HG02884 (cell line): Measurements from ENCODE around the gene SOX18.

ENCODE experiments used
- ATAC-seq: cut with Tn5 transposase; IDR thresholded peaks from one replicate; pipeline ENCODE4 v1.9.1; 2021; ENCODE audit warnings: mild to moderate bottlenecking, moderate library complexity; ENCODE audit not compliant: unreplicated experiment

The SOX18 gene

GRCh38 chr20:64039293-64040160 is 9.9 kb downstream of the SOX18 start:
- ATAC-seq: no peak

GRCh38 chr20:64038565-64039292 is 10.7 kb downstream of the SOX18 start:
- peak; percentile 40 for ATAC-seq

GRCh38 chr20:64038224-64038564 is 11.2 kb downstream of the SOX18 start:
- ATAC-seq: peak; percentile 26

- no peak for ATAC-seq
Measured at GRCh38 chr20:64037498-64038213, 11.8 kb downstream of the SOX18 start.

GRCh38 chr20:64037199-64037497 is 12.3 kb downstream of the SOX18 start:
- no peak for ATAC-seq

- no peak for ATAC-seq
Measured at GRCh38 chr20:64036346-64037198, 12.9 kb downstream of the SOX18 start.

- no peak for ATAC-seq
Measured at GRCh38 chr20:64035933-64036345, 13.5 kb downstream of the SOX18 start, which contains the start of gene C20orf204. TSS of gene C20orf204 (plus strand) at chr20:64036182. CDS start at chr20:64036324, 142 bp downstream.

GRCh38 chr20:64035066-64035932 is 14.1 kb downstream of the SOX18 start:
- ATAC-seq: no peak

GRCh38 chr20:64033981-64034493 is 15.4 kb downstream of the SOX18 start:
- ATAC-seq: no peak

GRCh38 chr20:64032706-64033624 is 16.5 kb downstream of the SOX18 start:
- ATAC-seq: no peak

GRCh38 chr20:64031822-64032314 is 17.6 kb downstream of the SOX18 start:
- ATAC-seq: no peak

- no peak for ATAC-seq
Measured at GRCh38 chr20:64030371-64031134, 18.9 kb downstream of the SOX18 start.

GRCh38 chr20:64029293-64030117 is 19.9 kb downstream of the SOX18 start:
- no peak for ATAC-seq

GRCh38 chr20:64027981-64028685 is 21.3 kb downstream of the SOX18 start:
- ATAC-seq: no peak

GRCh38 chr20:64025826-64026412 is 23.5 kb downstream of the SOX18 start:
- ATAC-seq: no peak
